NCI-H2171 (cell line): ENCODE results near the gene CLCNKB.

Source experiments
- DNase-seq: peaks from one replicate; lab custom pipeline; 2025; lab: John Stamatoyannopoulos, UW

Gene CLCNKB

DNA sequence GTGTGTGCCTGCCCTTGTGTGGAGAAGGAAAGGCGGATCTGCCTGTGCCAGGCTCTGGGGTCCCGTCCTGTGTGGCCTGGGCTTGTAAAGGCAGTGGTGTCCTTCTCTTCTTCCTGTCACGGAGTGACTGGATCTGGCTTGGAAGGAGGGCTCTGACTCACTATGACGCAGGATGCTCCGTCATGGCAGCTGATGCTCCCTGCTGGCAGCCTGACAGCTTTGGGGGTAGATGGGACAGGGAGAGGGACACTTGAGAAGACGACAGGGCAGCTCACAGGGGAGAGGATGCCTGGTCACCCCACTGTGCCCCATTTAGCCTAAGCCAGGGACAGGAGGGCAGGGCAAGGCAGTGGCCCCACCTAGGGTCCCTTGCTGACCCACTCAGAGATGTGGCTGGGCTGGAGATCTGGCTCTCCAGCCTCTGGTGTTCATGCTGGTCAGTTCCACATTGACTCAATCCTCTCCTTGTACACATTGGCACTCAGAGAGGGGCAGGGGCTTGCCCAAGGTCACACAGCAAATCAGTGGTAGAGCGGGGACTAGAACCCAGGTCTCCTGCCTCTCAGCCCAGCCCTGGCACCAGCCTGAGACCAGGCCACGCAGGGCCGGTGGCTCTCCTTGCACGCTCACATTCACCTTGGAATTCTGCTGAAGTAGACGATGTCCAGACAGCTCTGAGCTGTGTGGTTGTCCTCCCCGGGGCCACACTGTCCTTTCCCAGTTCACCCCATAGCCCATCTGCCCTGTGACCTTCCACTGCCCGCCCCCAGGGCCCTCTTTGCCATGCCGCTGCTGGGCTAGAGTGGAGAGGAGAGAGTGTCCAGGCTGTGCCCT lies 32.7 kb downstream of the CLCNKB start:
- no peak for DNase-seq

DNA sequence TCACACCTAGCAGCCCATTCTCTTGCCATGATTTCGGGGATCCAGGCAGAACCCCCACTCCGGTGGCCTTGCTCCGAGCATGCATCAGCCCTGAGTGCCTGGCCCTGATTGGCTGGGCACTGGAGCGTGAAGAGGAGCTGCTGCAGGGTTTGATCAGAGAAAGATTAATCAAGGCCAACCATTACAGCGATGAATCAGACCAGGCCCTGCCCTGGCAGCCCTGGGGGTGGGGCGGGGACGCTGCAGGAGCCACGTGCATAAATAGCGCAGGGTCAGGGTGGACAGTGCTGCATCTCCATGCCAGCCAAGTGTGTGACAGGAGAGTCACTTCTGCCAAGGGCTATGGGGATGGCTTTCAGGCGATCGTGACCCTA lies 33.3 kb downstream of the CLCNKB start:
- no peak for DNase-seq

- no peak for DNase-seq
Observed at GRCh38 chr1:16077406-16078245, 34.0 kb downstream of the CLCNKB start.

DNA sequence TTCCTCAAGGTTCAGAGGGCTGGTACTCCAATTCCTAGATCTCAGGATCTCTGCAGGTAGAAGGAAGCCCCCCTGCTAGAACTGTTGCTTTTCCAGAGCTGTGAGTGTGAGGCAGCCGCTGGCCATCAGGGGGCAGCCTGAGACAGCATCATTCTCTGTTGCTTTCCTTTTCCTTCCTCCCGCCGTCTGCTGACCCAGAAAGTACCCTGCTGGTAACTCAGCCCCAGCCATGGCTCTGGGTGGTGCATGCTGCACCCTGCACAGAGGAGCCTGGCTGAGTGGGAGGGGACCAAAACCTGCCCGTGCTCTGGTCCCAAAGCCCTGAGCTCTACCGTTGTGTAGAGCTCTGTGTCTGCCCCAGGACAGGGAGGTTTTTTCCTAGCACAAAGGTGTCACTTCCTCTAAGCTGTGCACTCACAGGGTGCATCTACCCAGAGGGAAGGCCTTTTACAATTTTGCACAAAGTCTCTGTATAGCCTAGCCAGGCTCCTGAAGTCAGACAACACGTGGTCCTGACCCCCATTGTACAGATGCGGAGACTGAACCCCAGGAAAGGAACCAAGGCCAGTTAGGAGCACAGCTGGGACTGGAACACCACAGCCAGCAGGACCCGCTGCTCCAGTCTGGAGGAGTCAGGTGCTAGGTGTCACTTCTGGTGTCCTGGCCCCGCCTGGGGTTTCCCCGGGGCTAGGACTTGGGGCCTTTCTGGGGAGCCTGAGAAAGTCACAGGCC lies 35.5 kb downstream of the CLCNKB start:
- DNase-seq: peak; percentile 57

- no peak for DNase-seq
Observed at GRCh38 chr1:16080422-16081150, 37.0 kb downstream of the CLCNKB start.

DNA sequence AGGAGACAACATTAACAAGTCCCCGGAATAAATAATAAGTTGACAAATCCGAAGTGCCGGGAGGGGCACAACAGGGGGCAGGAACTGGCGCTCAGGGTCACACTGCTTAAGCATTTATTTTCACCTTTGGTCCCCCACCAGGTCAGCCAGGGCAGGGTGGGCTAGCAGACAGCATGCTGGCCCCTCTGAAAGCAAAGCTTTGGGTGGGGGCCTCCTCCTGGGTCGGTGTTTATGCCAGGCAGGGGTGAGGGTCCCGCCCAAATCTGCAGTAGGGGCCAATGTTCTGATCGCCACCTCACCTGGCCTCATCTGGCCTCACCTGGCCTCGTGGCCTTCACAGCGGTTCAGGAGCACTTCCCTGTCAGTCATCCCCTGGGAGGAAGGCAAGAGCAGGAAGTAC lies 38.1 kb downstream of the CLCNKB start:
- DNase-seq: no peak

GRCh38 chr1:16082283-16083038 lies 38.9 kb downstream of the CLCNKB start:
- no peak for DNase-seq

- no peak for DNase-seq
Observed at GRCh38 chr1:16083486-16083885, 39.9 kb downstream of the CLCNKB start.

- DNase-seq: no peak
Observed at GRCh38 chr1:16085522-16085921, 41.9 kb downstream of the CLCNKB start.

DNA sequence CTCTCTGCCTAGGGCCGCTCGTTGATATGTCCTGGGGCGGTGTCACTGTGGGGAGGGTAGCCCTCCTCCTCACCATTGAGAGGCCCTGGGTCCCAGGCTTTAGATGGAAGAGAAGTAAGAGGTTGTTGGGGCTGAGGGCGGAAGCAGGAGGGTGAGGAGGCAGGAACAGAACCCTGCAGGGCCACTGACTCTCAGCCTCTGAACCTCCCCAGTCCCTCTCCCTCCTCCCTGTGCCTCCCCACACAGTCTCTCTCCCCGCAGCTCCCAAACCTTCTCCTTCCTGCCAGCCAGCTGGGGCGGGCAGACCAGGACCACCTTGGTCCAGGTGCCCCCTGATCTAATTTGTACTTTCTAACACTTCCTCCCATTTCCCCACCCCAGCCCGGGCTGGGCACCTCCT lies 44.2 kb downstream of the CLCNKB start:
- DNase-seq: no peak

DNA sequence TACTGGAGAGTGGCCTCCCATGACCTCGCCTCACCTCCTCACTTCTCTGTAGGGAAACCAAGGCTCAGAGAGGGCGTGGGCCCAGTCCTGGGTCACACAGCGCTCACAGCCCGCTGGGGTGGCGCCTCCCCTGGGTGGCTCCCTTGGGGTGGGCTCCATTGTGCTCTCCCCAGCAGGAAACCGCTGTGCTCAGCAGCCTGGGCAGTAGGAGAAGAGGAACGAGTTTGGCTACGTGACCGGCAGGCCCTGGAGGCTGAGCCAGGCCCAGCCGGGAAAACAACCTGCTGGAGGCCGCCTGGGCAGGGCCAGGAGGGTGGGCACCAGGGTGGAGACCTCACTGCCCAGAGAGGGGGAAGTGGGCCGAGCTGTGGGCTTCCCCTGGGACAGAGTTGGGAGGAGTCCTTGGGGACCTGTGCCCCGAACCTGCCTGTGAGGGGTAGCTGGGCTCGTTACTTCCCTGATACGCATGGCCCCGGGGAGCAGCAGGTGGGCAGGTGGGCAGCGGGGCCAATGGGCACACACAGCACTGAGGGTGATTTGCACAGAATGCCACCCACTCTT lies 44.8 kb downstream of the CLCNKB start:
- no peak for DNase-seq

DNA sequence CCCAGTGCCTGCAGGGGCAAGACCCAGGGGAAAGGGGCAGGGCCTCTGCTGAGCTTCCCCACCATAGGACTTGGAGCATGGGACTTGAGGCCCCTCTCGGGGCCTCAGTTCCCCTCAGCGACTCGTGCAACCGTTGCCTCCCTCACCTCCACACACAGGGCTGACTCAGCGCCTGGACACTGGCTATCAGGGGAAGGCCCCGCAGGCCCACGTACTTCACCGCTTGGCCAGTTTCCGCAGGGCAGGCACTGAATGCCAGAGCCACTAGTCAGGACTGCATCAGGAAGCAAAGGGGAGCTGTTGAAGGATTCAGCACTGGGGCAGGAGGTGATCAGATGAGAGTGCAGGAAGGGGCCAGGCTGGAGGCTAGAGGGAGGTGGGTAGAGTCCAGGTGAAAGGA lies 45.4 kb downstream of the CLCNKB start:
- no peak for DNase-seq

GRCh38 chr1:16090076-16090826 lies 46.7 kb downstream of the CLCNKB start:
- no peak for DNase-seq

DNA sequence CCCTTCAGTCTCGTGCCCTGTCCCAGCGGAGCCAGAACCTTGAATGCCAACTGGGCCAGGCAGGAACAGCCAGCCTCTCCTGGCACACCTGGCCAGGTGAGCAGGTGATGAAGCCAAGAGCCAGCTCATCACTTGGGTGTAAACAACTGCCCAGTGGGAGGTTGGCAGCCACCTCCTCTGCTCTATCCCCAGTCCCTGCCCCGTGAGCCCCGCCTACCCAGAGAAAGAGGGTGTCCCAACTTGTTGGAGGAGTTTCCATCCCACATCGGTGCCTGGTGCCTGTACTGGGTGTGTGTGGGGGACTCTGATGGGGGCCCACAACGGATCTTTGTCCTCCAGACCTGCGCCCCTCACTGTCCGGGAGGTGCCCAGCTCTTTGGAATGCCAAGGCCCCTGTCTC lies 47.7 kb downstream of the CLCNKB start:
- no peak for DNase-seq

DNA sequence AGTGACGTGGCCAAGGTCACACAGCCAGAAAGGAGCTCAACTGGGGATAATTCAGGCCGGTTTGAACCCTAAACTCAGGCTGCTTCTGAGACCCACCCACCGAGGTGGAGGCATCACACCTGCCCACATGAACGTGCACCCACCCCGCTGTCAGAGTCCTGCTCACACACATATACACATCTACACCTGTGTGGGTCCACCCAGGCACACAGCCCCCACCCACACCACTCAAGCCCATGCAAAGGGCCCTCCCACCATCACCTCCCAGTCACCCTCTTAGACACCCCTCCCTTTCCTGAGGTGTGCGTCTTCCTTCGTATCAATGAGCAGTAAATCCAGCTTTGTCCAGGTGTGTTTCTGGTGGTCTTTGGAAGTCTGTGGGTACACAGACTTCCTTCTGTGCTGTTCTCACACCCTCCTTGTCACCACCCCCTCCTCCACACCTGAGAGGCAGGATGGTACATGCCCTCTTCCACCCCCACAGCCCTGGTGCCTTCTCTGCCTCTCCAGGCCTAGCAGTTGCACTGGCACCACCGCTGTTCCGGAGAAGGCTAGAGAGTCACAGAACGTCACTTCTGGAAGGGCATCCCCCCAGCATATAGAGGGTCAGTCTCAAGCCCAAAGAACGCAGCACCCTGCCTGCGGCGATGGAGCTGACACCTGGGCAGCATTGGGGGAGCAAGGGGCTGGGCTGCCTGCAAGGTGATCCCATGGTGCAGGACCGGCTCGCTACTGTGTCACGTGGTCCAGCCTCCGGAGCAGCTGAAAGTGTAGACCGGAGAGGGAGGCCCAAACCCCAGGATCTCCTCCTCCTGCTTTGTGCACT lies 48.7 kb downstream of the CLCNKB start:
- no peak for DNase-seq

DNA sequence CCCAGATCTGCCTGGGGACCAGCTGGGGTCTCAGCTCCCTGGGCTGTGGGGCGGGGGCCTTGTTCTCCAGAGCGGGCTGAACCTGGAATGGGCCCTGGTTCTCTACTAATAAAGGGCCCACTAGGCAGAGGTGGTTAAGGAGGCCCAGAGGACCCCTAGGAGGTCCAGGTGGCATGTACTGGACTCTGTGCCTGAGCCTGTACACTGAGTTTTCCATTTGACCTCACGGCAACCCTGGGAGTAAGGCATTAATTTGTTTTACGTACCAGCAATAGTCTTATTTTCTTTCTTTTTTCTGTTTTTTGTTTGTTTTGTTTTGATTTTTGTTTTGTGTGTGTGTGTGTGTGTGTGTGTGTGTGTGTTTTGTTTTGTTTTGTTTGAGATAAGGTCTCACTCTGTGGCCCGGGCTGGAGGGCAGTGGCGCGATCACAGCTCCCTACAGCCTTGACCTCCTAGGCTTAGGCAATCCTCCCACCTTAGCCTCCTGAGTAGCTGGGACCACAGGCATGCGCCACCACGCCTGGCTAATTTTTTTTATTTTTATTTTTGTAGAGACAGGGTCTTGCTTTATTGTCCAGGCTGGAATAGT lies 49.4 kb downstream of the CLCNKB start:
- DNase-seq: no peak

- no peak for DNase-seq
Observed at GRCh38 chr1:16093611-16094010, 50.0 kb downstream of the CLCNKB start.

GRCh38 chr1:16094453-16095158 lies 51.0 kb downstream of the CLCNKB start:
- no peak for DNase-seq
